HG02678 (cell line): ENCODE data around the gene GRK6.
"Not testable (repeated sequence)": the region's sequence is repeated elsewhere in the genome, so short reads cannot be mapped to it uniquely, and the experiment has no call there.

Source experiments
- ATAC-seq: cut with Tn5 transposase; IDR thresholded peaks from one replicate; pipeline ENCODE4 v1.9.1; 2021; ENCODE audit warnings: mild to moderate bottlenecking, moderate library complexity; ENCODE audit not compliant: unreplicated experiment

The GRK6 gene

GRCh38 chr5:177483042-177483441 lies 56.6 kb downstream of the GRK6 start:
- ATAC-seq = no peak

- no peak for ATAC-seq
Measured at GRCh38 chr5:177483994-177484901, 57.8 kb downstream of the GRK6 start.

- ATAC-seq = no peak
Measured at GRCh38 chr5:177484902-177485549, 58.5 kb downstream of the GRK6 start.

- ATAC-seq = not testable (repeated sequence)
Measured at GRCh38 chr5:177485753-177486152, 59.3 kb downstream of the GRK6 start.

GRCh38 chr5:177486256-177486655 lies 59.8 kb downstream of the GRK6 start:
- ATAC-seq = no peak

GRCh38 chr5:177487144-177487543 lies 60.7 kb downstream of the GRK6 start:
- ATAC-seq = no peak

- no peak for ATAC-seq
Measured at GRCh38 chr5:177487975-177488374, 61.5 kb downstream of the GRK6 start.

- ATAC-seq = no peak
Measured at GRCh38 chr5:177489119-177489716, 62.7 kb downstream of the GRK6 start.

GRCh38 chr5:177490311-177490991 lies 64.0 kb downstream of the GRK6 start:
- ATAC-seq = no peak

- ATAC-seq = no peak
Measured at GRCh38 chr5:177490992-177491391, 64.5 kb downstream of the GRK6 start.

GRCh38 chr5:177491429-177491945 lies 65.0 kb downstream of the GRK6 start:
- ATAC-seq = no peak

GRCh38 chr5:177491983-177492746 lies 65.7 kb downstream of the GRK6 start:
- ATAC-seq = no peak
